ENCODE data around the gene ZNF441. TPM values are rescaled to one million over a fixed set of nuclear protein-coding genes. Genes with fewer than 3 reads are reported as not detected.
"Not testable (repeated sequence)": the region's sequence is repeated elsewhere in the genome, so short reads cannot be mapped to it uniquely, and the experiment has no call there.

Gene ZNF441
- total RNA-seq, 2 experiments from 2014 or later, result 6.4 TPM

- CTCF ChIA-PET, result no interaction called here
- H3K36me3 Mint-ChIP-seq, result peaks cover 18% of the 10 kb centered on the region
- no peaks in the 10 kb centered on the region for H3K4me1 Mint-ChIP-seq (ENCODE audit: low read depth)
- POLR2A ChIA-PET, result no interaction called here
- no peak for DNase-seq
- intact Hi-C loops (cut with micrococcal nuclease), result no loop called here
- peaks cover 58% of the 10 kb centered on the region for H3K9me3 Mint-ChIP-seq
- H3K4me3 Mint-ChIP-seq, result no peak overlapping the region
- H3K27me3 Mint-ChIP-seq, result peaks cover 3% of the 10 kb centered on the region
- H3K27ac Mint-ChIP-seq, result no peak overlapping the region
These were observed 14.5 kb upstream of the ZNF441 start for GRCh38 chr19:11752244-11752736.

- DNase-seq, result no peak
- CTCF ChIA-PET, result no interaction called here
- no peak overlapping the region for H3K4me3 Mint-ChIP-seq
- H3K4me1 Mint-ChIP-seq (ENCODE audit: low read depth), result no peaks in the 10 kb centered on the region
- POLR2A ChIA-PET, result no interaction called here
- intact Hi-C loops (cut with micrococcal nuclease), result no loop called here
- H3K27me3 Mint-ChIP-seq, result peaks cover 3% of the 10 kb centered on the region
- no peak overlapping the region for H3K27ac Mint-ChIP-seq
- peaks cover 11% of the 10 kb centered on the region for H3K36me3 Mint-ChIP-seq
- peaks cover 53% of the 10 kb centered on the region for H3K9me3 Mint-ChIP-seq
These were observed 12.1 kb upstream of the ZNF441 start for GRCh38 chr19:11754663-11755062.

GRCh38 chr19:11756965-11757364, 9.8 kb upstream of the ZNF441 start:
- DNase-seq, result no peak
- ChIA-PET POLR2A (no interaction called here), CTCF (no interaction called here)
- intact Hi-C loops (cut with micrococcal nuclease), result no loop called here
- Mint-ChIP-seq H3K4me1 (ENCODE audit: low read depth) (no peaks in the 10 kb centered on the region), H3K4me3 (no peak overlapping the region), H3K36me3 (peaks cover 11% of the 10 kb centered on the region), H3K9me3 (peaks cover 45% of the 10 kb centered on the region), H3K27ac (no peak overlapping the region), H3K27me3 (peaks cover 4% of the 10 kb centered on the region)

GRCh38 chr19:11759805-11760204, 7.0 kb upstream of the ZNF441 start:
- CTCF ChIA-PET, result no interaction called here
- Mint-ChIP-seq H3K27me3 (peaks cover 3% of the 10 kb centered on the region), H3K4me1 (ENCODE audit: low read depth) (no peaks in the 10 kb centered on the region), H3K4me3 (no peak overlapping the region), H3K9me3 (peaks cover 41% of the 10 kb centered on the region), H3K27ac (no peak overlapping the region), H3K36me3 (peaks cover 6% of the 10 kb centered on the region)
- no peak for DNase-seq
- POLR2A ChIA-PET, result no interaction called here
- intact Hi-C loops (cut with micrococcal nuclease), result no loop called here

- intact Hi-C loops (cut with micrococcal nuclease), result no loop called here
- CTCF ChIA-PET, result no interaction called here
- no peak for DNase-seq
- H3K4me3 Mint-ChIP-seq, result no peak overlapping the region
- H3K27ac Mint-ChIP-seq, result no peak overlapping the region
- POLR2A ChIA-PET, result no interaction called here
- H3K36me3 Mint-ChIP-seq, result peaks cover 8% of the 10 kb centered on the region
- H3K4me1 Mint-ChIP-seq (ENCODE audit: low read depth), result peaks cover 8% of the 10 kb centered on the region
- peaks cover 5% of the 10 kb centered on the region for H3K27me3 Mint-ChIP-seq
- peaks cover 15% of the 10 kb centered on the region for H3K9me3 Mint-ChIP-seq
These were observed 3.7 kb upstream of the ZNF441 start for GRCh38 chr19:11763117-11763516.

- H3K4me1 Mint-ChIP-seq (ENCODE audit: low read depth), result peaks cover 13% of the 10 kb centered on the region
- peaks cover 15% of the 10 kb centered on the region for H3K9me3 Mint-ChIP-seq
- intact Hi-C loops (cut with micrococcal nuclease), result no loop called here
- no peak for DNase-seq
- H3K27ac Mint-ChIP-seq, result no peak overlapping the region
- H3K27me3 Mint-ChIP-seq, result peaks cover 5% of the 10 kb centered on the region
- ChIA-PET POLR2A (no interaction called here), CTCF (no interaction called here)
- peaks cover 8% of the 10 kb centered on the region for H3K36me3 Mint-ChIP-seq
- H3K4me3 Mint-ChIP-seq, result no peak overlapping the region
These were observed 3.2 kb upstream of the ZNF441 start for GRCh38 chr19:11763611-11764010.

GRCh38 chr19:11767633-11768133, 883 bp downstream of the ZNF441 start:
- Mint-ChIP-seq H3K36me3 (peaks cover 31% of the 10 kb centered on the region), H3K4me1 (ENCODE audit: low read depth) (peaks cover 16% of the 10 kb centered on the region), H3K27me3 (peaks cover 1% of the 10 kb centered on the region), H3K27ac (peak overlapping the region; percentile 73), H3K9me3 (peaks cover 37% of the 10 kb centered on the region), H3K4me3 (peak overlapping the region; percentile 98)
- POLR2A ChIA-PET, result interaction anchor here (1.4 kb wide), 1 partner anchor 81 kb away, joined by 3 read pairs; the partner anchor contains the start of gene ZNF439
- CTCF ChIA-PET, result no interaction called here
- peak; percentile 52 for DNase-seq
- intact Hi-C loops (cut with micrococcal nuclease), result loop anchor here (2.0 kb wide), 1 partner anchor 29 kb away; the partner anchor contains the start of gene ZNF823

GRCh38 chr19:11769995-11770394, 3.2 kb downstream of the ZNF441 start:
- peaks cover 16% of the 10 kb centered on the region for H3K4me1 Mint-ChIP-seq (ENCODE audit: low read depth)
- intact Hi-C loops (cut with micrococcal nuclease), result no loop called here
- POLR2A ChIA-PET, result no interaction called here
- no peak overlapping the region for H3K27ac Mint-ChIP-seq
- H3K9me3 Mint-ChIP-seq, result peaks cover 52% of the 10 kb centered on the region
- no peak overlapping the region for H3K4me3 Mint-ChIP-seq
- CTCF ChIA-PET, result no interaction called here
- H3K27me3 Mint-ChIP-seq, result peaks cover under 1% of the 10 kb centered on the region
- H3K36me3 Mint-ChIP-seq, result peaks cover 47% of the 10 kb centered on the region
- DNase-seq, result no peak

- POLR2A ChIA-PET, result not testable (repeated sequence)
These were observed 4.7 kb downstream of the ZNF441 start for GRCh38 chr19:11771520-11771919.

GRCh38 chr19:11776669-11777068, 9.9 kb downstream of the ZNF441 start:
- intact Hi-C loops (cut with micrococcal nuclease); H3K4me3 Mint-ChIP-seq; DNase-seq; H3K27ac Mint-ChIP-seq; CTCF ChIA-PET; H3K27me3 Mint-ChIP-seq; POLR2A ChIA-PET; H3K4me1 Mint-ChIP-seq (ENCODE audit: low read depth): not testable (repeated sequence)
- Mint-ChIP-seq H3K9me3 (peaks cover 87% of the 10 kb centered on the region), H3K36me3 (peaks cover 80% of the 10 kb centered on the region)

More at GRCh38 chr19:11771520-11771919, 4.7 kb downstream of the ZNF441 start:
- CTCF ChIA-PET, result interaction anchor here (0.6 to 0.7 kb wide), 2 partner anchors 9 to 162 kb away, joined by 3 read pairs; no protein-coding TSS in a partner anchor
- peaks cover 58% of the 10 kb centered on the region for H3K36me3 Mint-ChIP-seq
- H3K4me1 Mint-ChIP-seq (ENCODE audit: low read depth), result peaks cover 14% of the 10 kb centered on the region
- DNase-seq; intact Hi-C loops (cut with micrococcal nuclease); H3K4me3 Mint-ChIP-seq; H3K27me3 Mint-ChIP-seq; H3K27ac Mint-ChIP-seq: not testable (repeated sequence)
- H3K9me3 Mint-ChIP-seq, result peaks cover 65% of the 10 kb centered on the region

- Mint-ChIP-seq H3K4me1 (ENCODE audit: low read depth) (no peaks in the 10 kb centered on the region), H3K9me3 (peaks cover 83% of the 10 kb centered on the region), H3K27me3 (no peaks in the 10 kb centered on the region), H3K27ac (no peak overlapping the region), H3K4me3 (no peak overlapping the region), H3K36me3 (peaks cover 82% of the 10 kb centered on the region)
- ChIA-PET POLR2A (no interaction called here), CTCF (interaction anchor here (1.0 kb wide), 1 partner anchor 9 kb away, joined by 3 read pairs; no protein-coding TSS in a partner anchor)
- intact Hi-C loops (cut with micrococcal nuclease), result no loop called here
- no peak for DNase-seq
These were observed 13.7 kb downstream of the ZNF441 start for GRCh38 chr19:11780431-11781020.

- CTCF ChIA-PET, result no interaction called here
- Mint-ChIP-seq H3K27me3 (no peaks in the 10 kb centered on the region), H3K4me3 (no peak overlapping the region), H3K9me3 (peaks cover 80% of the 10 kb centered on the region), H3K4me1 (ENCODE audit: low read depth) (no peaks in the 10 kb centered on the region), H3K27ac (no peak overlapping the region), H3K36me3 (peaks cover 76% of the 10 kb centered on the region)
- DNase-seq, result no peak
- intact Hi-C loops (cut with micrococcal nuclease), result no loop called here
- POLR2A ChIA-PET, result interaction anchor here (0.6 kb wide), 1 partner anchor 12 kb away, joined by 3 read pairs; no protein-coding TSS in a partner anchor
These were observed 14.7 kb downstream of the ZNF441 start for GRCh38 chr19:11781295-11782057.

Measured in activated CD4-positive, alpha-beta memory T cell treated with anti-CD3 and anti-CD28 coated beads for 36 hours (primary cell).